AG20443 (cell line): ENCODE measurements around the gene SEC23B.

Experiments used
- DNase-seq: peaks from one replicate; pipeline ENCODE4 v3.0.0; 2012; ENCODE audit warnings: low spot score, mixed read lengths

Gene SEC23B

DNA sequence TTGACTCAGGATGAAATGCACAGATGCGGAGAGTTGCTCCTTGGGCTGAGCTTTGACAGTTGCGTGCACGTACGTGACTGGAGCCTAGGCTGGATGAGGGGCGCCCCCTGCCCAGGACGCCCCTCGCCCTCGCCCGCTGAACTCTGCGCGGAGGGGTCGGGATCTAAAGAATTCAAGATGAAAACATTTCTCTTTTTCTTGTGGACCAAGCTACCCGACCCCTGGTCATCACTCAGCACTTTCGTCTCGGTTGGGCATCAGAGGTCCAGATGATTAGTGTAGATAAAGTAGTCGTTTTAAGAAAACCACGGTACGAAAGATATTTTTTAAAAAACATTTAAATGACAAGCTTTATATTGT is 80.8 kb downstream of the SEC23B start:
- DNase-seq = no peak

DNA sequence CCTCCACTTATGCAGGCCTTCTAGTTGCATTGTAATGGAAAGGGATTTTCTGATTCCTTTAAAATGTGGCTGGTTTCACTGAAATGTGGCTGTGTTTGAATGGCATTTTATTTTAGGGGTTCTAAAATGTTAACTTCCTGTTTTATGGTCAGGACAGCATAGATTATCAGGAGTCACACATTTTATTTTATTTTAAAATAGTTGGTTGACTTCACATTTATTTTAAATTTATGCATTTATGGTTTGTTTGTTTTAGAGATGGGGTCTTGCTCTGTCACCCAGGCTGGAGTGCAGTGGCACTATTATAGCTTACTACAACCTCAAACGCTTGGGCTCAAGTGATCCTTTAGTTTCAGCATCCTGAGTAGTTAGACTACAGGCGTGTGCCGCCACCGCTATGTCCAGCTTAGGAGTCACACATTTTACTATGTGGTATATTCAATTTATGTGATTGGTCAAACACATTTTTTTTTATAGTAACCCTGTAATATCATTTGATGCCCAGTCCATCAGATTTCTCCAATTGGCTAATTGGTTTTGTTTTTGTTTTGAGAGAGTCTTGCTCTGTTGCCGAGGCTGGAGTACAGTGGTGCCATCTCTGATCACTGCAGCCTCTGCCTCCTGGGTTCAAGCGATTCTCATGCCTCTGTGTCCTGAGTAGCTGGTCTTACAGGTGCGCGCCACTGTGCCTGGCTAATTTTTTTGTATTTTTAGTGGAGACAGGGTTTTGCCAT is 82.4 kb downstream of the SEC23B start:
- DNase-seq = no peak

DNA sequence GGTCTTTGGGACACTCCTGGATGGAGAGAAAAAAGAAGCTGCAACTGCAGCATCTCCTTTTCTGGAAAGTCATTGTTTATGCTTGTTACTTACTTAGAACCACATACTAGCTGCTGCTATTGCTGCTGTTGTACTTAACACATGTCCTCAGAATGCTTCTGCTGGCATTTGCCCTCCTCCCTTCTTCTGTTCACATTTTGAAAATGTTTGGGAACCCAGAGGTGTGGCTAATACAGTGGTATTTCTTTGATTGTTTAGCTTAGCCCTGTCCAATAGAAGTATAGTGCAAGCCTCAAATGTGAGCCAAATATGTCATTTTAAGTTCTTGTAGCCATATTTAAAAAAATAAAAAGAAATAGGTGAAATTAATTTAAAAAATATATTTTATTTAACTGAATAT is 88.5 kb downstream of the SEC23B start:
- no peak for DNase-seq

DNA sequence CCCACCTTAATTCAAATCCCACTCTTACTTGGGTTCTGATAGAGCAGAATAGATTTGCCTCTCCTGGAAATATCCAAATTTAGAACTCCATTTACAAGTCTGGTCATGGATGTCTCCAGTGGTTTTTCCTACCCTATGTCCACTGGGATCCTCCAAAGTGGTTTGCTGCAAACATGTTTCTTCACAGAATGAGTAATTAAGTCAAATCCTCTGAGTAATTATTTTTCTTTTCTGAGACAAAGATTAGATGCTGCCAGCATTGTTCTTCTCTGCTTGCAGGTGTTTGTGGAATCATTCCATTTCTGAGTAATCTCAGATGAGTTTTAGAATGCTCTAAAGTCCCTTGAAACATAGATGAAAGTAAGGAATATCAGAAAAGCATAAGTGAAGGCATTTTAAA is 102.0 kb downstream of the SEC23B start:
- DNase-seq = no peak
